ENCODE results near the gene SNAPC1.

The SNAPC1 gene

DNA sequence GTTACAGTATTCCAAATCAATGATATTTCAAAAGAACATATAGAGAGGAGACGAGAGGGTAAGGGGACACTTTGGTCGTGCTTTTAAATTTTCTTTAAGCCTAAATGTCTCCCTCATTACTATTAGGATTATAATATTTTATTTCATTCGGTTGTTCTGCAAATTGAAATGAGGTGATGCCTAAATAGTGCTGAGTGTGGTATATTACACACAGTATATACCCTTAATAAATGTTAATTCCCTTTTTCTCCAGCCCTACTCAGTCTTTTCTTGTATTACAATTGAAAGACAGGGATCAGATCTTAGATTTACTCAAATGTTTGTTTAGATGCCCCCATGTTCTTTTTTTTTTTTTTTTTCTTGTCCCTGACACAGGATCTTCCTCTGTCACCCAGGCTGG is 7.7 kb downstream of the SNAPC1 start:
- H3K27me3 Mint-ChIP-seq (ENCODE audit: low read depth): no peaks in the 10 kb centered on the region
- no peaks in the 10 kb centered on the region for H3K9me3 Mint-ChIP-seq
- no peak overlapping the region for H3K27ac Mint-ChIP-seq
- peaks cover 54% of the 10 kb centered on the region for H3K36me3 Mint-ChIP-seq (ENCODE audit: low read depth)
- H3K4me1 Mint-ChIP-seq: peaks cover 19% of the 10 kb centered on the region
- TF ChIP-seq, protein P1, sequence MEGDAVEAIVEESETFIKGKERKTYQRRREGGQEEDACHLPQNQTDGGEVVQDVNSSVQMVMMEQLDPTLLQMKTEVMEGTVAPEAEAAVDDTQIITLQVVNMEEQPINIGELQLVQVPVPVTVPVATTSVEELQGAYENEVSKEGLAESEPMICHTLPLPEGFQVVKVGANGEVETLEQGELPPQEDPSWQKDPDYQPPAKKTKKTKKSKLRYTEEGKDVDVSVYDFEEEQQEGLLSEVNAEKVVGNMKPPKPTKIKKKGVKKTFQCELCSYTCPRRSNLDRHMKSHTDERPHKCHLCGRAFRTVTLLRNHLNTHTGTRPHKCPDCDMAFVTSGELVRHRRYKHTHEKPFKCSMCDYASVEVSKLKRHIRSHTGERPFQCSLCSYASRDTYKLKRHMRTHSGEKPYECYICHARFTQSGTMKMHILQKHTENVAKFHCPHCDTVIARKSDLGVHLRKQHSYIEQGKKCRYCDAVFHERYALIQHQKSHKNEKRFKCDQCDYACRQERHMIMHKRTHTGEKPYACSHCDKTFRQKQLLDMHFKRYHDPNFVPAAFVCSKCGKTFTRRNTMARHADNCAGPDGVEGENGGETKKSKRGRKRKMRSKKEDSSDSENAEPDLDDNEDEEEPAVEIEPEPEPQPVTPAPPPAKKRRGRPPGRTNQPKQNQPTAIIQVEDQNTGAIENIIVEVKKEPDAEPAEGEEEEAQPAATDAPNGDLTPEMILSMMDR (IDR thresholded peaks at IDR 0.05; ENCODE audit: unreplicated experiment in 3 of 3): no peak
- H3K4me3 Mint-ChIP-seq: no peak overlapping the region

DNA sequence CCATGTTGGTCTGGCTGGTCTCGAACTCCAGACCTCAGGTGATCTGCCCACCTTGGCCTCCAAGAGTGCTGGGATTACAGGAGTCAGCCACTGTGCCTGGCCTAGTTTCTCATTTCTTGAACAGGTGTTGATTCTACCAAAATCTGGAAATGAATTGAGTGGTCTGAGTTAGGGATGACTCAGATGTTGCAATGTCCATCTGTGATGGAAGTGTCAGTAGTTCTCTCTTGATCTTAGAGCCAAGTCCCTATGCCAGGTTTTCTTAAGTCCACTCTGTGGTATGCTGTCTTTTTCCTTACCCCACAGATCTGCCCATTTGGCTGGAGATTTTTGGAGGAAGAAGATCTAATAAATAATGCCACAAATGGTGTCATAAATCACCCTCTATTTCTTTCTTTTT is 12.6 kb downstream of the SNAPC1 start:
- no peak overlapping the region for H3K27ac Mint-ChIP-seq

DNA sequence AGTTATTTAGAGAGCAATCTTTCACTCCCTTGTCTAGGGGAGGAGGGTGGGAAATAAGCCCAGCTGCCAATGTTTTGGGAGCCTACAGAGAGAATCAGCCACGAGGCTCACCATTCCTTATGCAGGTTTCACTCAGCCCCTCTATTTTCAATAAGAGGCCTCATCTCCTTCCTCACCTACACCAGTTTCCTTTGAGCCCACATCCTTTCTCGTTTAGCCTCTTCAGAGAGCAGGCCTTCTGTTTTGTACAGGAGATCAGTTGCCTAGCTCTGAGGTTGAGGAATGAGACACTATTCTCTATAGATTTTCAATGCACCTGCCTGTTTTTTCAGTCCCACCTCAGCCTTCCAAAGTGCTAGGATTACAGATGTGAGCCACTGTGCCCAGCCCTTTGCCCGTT is 17.9 kb downstream of the SNAPC1 start:
- TF ChIP-seq, protein P1 (IDR thresholded peaks at IDR 0.05; ENCODE audit: unreplicated experiment in 3 of 3): no peak
- Mint-ChIP-seq H3K9me3 (no peaks in the 10 kb centered on the region), H3K27me3 (ENCODE audit: low read depth) (no peaks in the 10 kb centered on the region), H3K4me3 (no peak overlapping the region), H3K27ac (no peak overlapping the region), H3K4me1 (no peaks in the 10 kb centered on the region), H3K36me3 (ENCODE audit: low read depth) (peaks cover 69% of the 10 kb centered on the region)

More for the DNA sequence above, 12.6 kb downstream of the SNAPC1 start:
- no peaks in the 10 kb centered on the region for H3K9me3 Mint-ChIP-seq
- H3K27me3 Mint-ChIP-seq (ENCODE audit: low read depth): no peaks in the 10 kb centered on the region
- TF ChIP-seq, protein P1 (IDR thresholded peaks at IDR 0.05; ENCODE audit: unreplicated experiment in 3 of 3): no peak
- H3K36me3 Mint-ChIP-seq (ENCODE audit: low read depth): peaks cover 75% of the 10 kb centered on the region
- no peaks in the 10 kb centered on the region for H3K4me1 Mint-ChIP-seq
- no peak overlapping the region for H3K4me3 Mint-ChIP-seq

DNA sequence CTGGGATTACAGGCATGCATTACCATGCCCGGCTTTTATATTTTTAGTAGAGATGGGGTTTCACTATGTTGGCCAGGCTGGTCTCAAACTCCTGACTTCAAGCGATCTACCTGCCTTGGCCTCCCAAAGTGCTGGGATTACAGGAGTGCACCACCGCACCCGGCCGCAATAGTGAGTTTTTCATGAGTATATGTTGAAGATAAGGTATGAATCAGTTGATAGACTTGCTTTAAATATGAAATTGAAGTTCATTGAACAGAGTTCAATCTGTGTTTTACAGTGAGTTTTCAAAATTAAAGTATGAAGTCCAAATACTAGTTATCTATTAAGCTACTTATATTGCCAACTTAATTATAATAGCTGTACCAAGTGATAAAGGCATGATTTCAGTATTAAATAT is 35.1 kb downstream of the SNAPC1 start:
- no peaks in the 10 kb centered on the region for H3K4me1 Mint-ChIP-seq
- no peaks in the 10 kb centered on the region for H3K9me3 Mint-ChIP-seq
- no peaks in the 10 kb centered on the region for H3K27me3 Mint-ChIP-seq (ENCODE audit: low read depth)
- H3K27ac Mint-ChIP-seq: no peak overlapping the region
- H3K36me3 Mint-ChIP-seq (ENCODE audit: low read depth): peaks cover 16% of the 10 kb centered on the region
- H3K4me3 Mint-ChIP-seq: no peak overlapping the region
- TF ChIP-seq, protein P1 (IDR thresholded peaks at IDR 0.05; ENCODE audit: unreplicated experiment in 3 of 3): no peak

DNA sequence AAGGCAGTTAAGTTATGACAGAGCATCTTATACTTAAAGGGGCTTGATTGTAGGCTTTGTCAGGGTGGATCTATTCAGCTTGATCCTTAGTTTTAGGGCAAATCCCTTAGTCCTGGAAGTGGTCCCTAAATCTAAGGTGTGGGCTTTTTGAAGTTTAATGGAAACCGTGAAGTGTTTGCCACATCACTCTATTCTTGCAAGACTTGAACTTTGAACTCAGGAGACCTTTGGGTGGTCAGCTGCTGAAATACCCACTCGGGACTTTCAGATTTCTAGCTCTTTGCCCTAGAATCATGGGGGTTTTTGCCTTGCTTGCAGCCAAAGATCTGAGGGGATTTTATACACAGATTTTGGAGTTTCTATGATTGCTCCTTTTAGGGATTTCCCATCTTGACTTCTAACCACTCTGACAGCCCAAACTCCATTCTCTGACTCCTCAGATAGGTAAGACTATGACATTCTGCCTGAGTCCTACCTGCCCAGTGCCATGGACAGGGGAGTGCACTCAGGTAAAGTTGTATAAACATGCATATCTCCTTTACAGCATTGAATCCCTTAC is 39.9 kb downstream of the SNAPC1 start:
- TF ChIP-seq, protein P1 (IDR thresholded peaks at IDR 0.05; ENCODE audit: unreplicated experiment in 3 of 3): no peak
- Mint-ChIP-seq H3K9me3 (no peaks in the 10 kb centered on the region), H3K36me3 (ENCODE audit: low read depth) (no peaks in the 10 kb centered on the region), H3K4me3 (no peak overlapping the region), H3K27me3 (ENCODE audit: low read depth) (peaks cover 3% of the 10 kb centered on the region), H3K4me1 (no peaks in the 10 kb centered on the region), H3K27ac (no peak overlapping the region)

DNA sequence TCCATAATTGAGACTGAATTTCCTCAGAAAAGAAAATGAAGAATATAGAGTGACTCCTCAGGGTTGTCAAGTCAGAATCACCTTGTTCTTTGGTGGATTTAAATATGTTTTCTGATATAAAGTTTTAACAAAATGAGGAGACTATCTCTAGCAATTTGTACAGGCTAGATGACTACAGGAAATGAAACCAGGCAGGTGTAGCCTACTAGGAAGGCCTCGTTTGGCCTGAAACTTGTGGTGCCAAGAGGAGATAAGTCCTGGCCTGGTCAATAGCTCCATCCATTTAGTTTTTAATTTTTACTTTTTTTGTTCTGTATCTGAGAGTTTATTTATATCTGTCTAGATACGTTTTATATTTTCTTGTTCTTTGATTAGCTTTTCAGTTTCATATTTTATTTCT is 41.5 kb downstream of the SNAPC1 start:
- Mint-ChIP-seq H3K27me3 (ENCODE audit: low read depth) (peaks cover 7% of the 10 kb centered on the region), H3K36me3 (ENCODE audit: low read depth) (no peaks in the 10 kb centered on the region), H3K4me3 (no peak overlapping the region), H3K4me1 (no peaks in the 10 kb centered on the region), H3K9me3 (no peaks in the 10 kb centered on the region), H3K27ac (no peak overlapping the region)
- TF ChIP-seq, protein P1 (IDR thresholded peaks at IDR 0.05; ENCODE audit: unreplicated experiment in 3 of 3): no peak

Measured in nephron (organoid).